GM06990 (cell line): ENCODE data around the gene NTRK3.

Experiments
- DNase-seq: peaks from one replicate; pipeline ENCODE4 v3.0.0-alpha.2; 2011; ENCODE audit not compliant: insufficient read length; ENCODE audit errors: extremely low read depth
- H3K27me3 ChIP-seq: replicated peaks from 2 replicates; pipeline ENCODE4 v1.6.0; 2011; ENCODE audit warnings: low read length; ENCODE audit not compliant: control insufficient read depth, insufficient read depth
- H3K36me3 ChIP-seq: 2 replicates; pipeline ENCODE4 v1.5.1; 2011; ENCODE audit warnings: low read length; ENCODE audit not compliant: control insufficient read depth, insufficient read depth
- H3K4me3 ChIP-seq: replicated peaks from 2 replicates; pipeline ENCODE4 v1.5.1; 2011; ENCODE audit warnings: low read depth, mild to moderate bottlenecking, control low read depth, low read length
- CTCF ChIP-seq: IDR thresholded peaks from 2 replicates; pipeline ENCODE4 v1.5.1; 2011; ENCODE audit warnings: low read length, control low read depth, mild to moderate bottlenecking, inconsistent platforms; ENCODE audit not compliant: insufficient read depth, poor library complexity, severe bottlenecking

The NTRK3 gene

GRCh38 chr15:88242586-88243555 lies 13.7 kb downstream of the NTRK3 start:
- DNase-seq, result no peak
- no peak for TF ChIP-seq CTCF
- Histone ChIP-seq H3K36me3 (no peaks in the 10 kb centered on the region), H3K27me3 (no peaks in the 10 kb centered on the region; the same call in 1 of the 2 replicates), H3K4me3 (no peak overlapping the region)

- DNase-seq, result no peak
- no peak overlapping the region for H3K4me3 ChIP-seq
- no peak for TF ChIP-seq CTCF
Measured at GRCh38 chr15:88241461-88241860, 15.1 kb downstream of the NTRK3 start.

GRCh38 chr15:88241060-88241459 lies 15.5 kb downstream of the NTRK3 start:
- Histone ChIP-seq H3K27me3 (no peaks in the 10 kb centered on the region), H3K4me3 (no peak overlapping the region), H3K36me3 (no peaks in the 10 kb centered on the region)
- TF ChIP-seq CTCF, result peak; percentile 20
- DNase-seq, result no peak

More at GRCh38 chr15:88241461-88241860, 15.1 kb downstream of the NTRK3 start:
- no peaks in the 10 kb centered on the region for H3K36me3 ChIP-seq
- H3K27me3 ChIP-seq, result no peaks in the 10 kb centered on the region

- Histone ChIP-seq H3K27me3 (no peaks in the 10 kb centered on the region; the same call in 1 of the 2 replicates), H3K4me3 (no peak overlapping the region), H3K36me3 (no peaks in the 10 kb centered on the region)
- TF ChIP-seq CTCF, result no peak
- DNase-seq, result no peak
Measured at GRCh38 chr15:88239594-88239993, 16.9 kb downstream of the NTRK3 start.

- Histone ChIP-seq H3K4me3 (no peak overlapping the region), H3K36me3 (no peaks in the 10 kb centered on the region), H3K27me3 (no peaks in the 10 kb centered on the region; the same call in 1 of the 2 replicates)
- TF ChIP-seq CTCF, result no peak
- no peak for DNase-seq
Measured at GRCh38 chr15:88238618-88239430, 17.7 kb downstream of the NTRK3 start.
